Renal cortex interstitium (tissue), 15 donors: ENCODE measurements around the gene WFIKKN2. TPM values are rescaled to one million over a fixed set of nuclear protein-coding genes. Genes with fewer than 3 reads are reported as not detected.
"Not testable (repeated sequence)": the region's sequence is repeated elsewhere in the genome, so short reads cannot be mapped to it uniquely, and the experiment has no call there.

ENCODE experiments used
- DNase-seq, 11 donors: peaks; one replicate each; pipeline ENCODE4 v3.0.0-alpha.2; 2013; ENCODE audit warnings: low read depth in 9 of 11, low spot score in 4 of 11; ENCODE audit errors: extremely low read depth in 1 of 11
- long read RNA-seq, 16 experiments: transcript quantifications; one replicate each; lab custom pipeline, GENCODE V29; 2026
- polyA plus RNA-seq, 3 donors: library from polyadenylated mRNA; unstranded; fragments of 120-200 nt; gene quantifications; one replicate each; pipeline ENCODE4 v1.2.1, GENCODE V29; 2013; ENCODE audit not compliant: insufficient read length in 3 of 3

Gene WFIKKN2
- 1 to 10 TPM; 1.1 to 1.4 (median 1.3) TPM for polyA plus RNA-seq
- long read RNA-seq, donor 1 = 0 reads
- long read RNA-seq, donor 2 = 0 reads
- long read RNA-seq, donor 3 = 0 reads
- long read RNA-seq, donor 4 = 0 reads
- long read RNA-seq, donor 5 = 0 reads
- long read RNA-seq, donor 6, partial matches to known transcripts = 0 of 1 reads
- long read RNA-seq, donor 6, other reads (novel, unspliced or antisense) = 0 of 1 reads
- long read RNA-seq, donor 7, partial matches to known transcripts = 0 of 2 reads
- long read RNA-seq, donor 7, other reads (novel, unspliced or antisense) = 0 of 2 reads
- long read RNA-seq, donor 8 = 0 reads
- long read RNA-seq, donor 9, partial matches to known transcripts = 0 of 2 reads
- long read RNA-seq, donor 9, other reads (novel, unspliced or antisense) = 0 of 2 reads
- long read RNA-seq, donor 10 = 0 reads
- long read RNA-seq, donor 11 = 0 reads
- long read RNA-seq, donor 12 = 0 reads
- long read RNA-seq, donor 13 = 0 reads
- long read RNA-seq, donor 14 = 0 reads
- long read RNA-seq, donor 15 = 0 reads
- long read RNA-seq, donor 16 = 0 reads

GRCh38 chr17:50835301-50836234 lies at the start of gene WFIKKN2:
Gene WFIKKN2, plus strand, starts transcription at chr17:50835586. Its CDS starts 352 bp downstream, at chr17:50835938.
- DNase-seq = no peak

GRCh38 chr17:50785946-50786570 lies 49.3 kb upstream of the WFIKKN2 start:
- no peak for DNase-seq

GRCh38 chr17:50787106-50787505 lies 48.3 kb upstream of the WFIKKN2 start:
- DNase-seq = no peak

- DNase-seq = no peak
These were observed 44.8 kb upstream of the WFIKKN2 start for GRCh38 chr17:50790618-50791017.

- no peak for DNase-seq
These were observed 43.3 kb upstream of the WFIKKN2 start for GRCh38 chr17:50792132-50792531.

- DNase-seq = no peak
These were observed 42.4 kb upstream of the WFIKKN2 start for GRCh38 chr17:50793007-50793406.

- DNase-seq = no peak
These were observed 41.0 kb upstream of the WFIKKN2 start for GRCh38 chr17:50794361-50794760.

- no peak for DNase-seq
These were observed 38.1 kb upstream of the WFIKKN2 start for GRCh38 chr17:50797135-50797810.

GRCh38 chr17:50798424-50799288 lies 36.7 kb upstream of the WFIKKN2 start:
- DNase-seq = no peak

GRCh38 chr17:50799582-50799981 lies 35.8 kb upstream of the WFIKKN2 start:
- DNase-seq = no peak

GRCh38 chr17:50800196-50800700 lies 35.1 kb upstream of the WFIKKN2 start:
- DNase-seq = no peak

- no peak for DNase-seq
These were observed 32.5 kb upstream of the WFIKKN2 start for GRCh38 chr17:50802609-50803571.

- no peak for DNase-seq
These were observed 31.7 kb upstream of the WFIKKN2 start for GRCh38 chr17:50803676-50804075.

- DNase-seq = not testable (repeated sequence)
These were observed 30.5 kb upstream of the WFIKKN2 start for GRCh38 chr17:50804749-50805475.

GRCh38 chr17:50805486-50805885 lies 29.9 kb upstream of the WFIKKN2 start:
- DNase-seq = no peak

- no peak for DNase-seq
These were observed 29.2 kb upstream of the WFIKKN2 start for GRCh38 chr17:50806141-50806643.
